ENCODE results near the gene TCTN3. TPM values are rescaled to one million over a fixed set of nuclear protein-coding genes. Genes with fewer than 3 reads are reported as not detected.

TCTN3 gene
- total RNA-seq, 1 donor from 2014 or later = 53.0 TPM

DNA sequence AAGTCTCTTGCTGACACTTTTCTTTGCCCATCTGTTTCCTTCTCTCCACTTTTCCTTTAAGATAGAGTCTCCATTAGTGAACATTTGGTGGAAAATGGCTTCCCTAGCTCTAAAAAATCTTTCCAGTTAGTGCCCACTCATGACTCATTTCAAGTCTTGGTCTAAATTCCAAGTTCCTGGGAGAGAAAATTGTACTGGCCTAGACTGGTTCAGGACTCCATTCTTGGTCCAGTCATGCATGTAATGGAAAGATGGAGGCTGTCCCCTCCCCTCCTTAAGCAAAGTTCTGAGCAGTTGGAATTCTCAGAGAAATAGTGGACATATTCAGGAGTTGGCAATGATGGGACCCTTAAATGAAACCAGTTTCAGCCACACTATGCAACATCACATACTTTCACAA lies 33.4 kb downstream of the TCTN3 start:
- Mint-ChIP-seq H3K4me3 (no peak overlapping the region), H3K36me3 (no peaks in the 10 kb centered on the region), H3K9me3 (no peaks in the 10 kb centered on the region), H3K27ac (no peak overlapping the region), H3K4me1 (ENCODE audit: unreplicated experiment) (peaks cover 10% of the 10 kb centered on the region), H3K27me3 (no peaks in the 10 kb centered on the region)
- no peak for DNase-seq (ENCODE audit: extremely low spot score, unreplicated experiment)
- TF ChIP-seq, protein P1, sequence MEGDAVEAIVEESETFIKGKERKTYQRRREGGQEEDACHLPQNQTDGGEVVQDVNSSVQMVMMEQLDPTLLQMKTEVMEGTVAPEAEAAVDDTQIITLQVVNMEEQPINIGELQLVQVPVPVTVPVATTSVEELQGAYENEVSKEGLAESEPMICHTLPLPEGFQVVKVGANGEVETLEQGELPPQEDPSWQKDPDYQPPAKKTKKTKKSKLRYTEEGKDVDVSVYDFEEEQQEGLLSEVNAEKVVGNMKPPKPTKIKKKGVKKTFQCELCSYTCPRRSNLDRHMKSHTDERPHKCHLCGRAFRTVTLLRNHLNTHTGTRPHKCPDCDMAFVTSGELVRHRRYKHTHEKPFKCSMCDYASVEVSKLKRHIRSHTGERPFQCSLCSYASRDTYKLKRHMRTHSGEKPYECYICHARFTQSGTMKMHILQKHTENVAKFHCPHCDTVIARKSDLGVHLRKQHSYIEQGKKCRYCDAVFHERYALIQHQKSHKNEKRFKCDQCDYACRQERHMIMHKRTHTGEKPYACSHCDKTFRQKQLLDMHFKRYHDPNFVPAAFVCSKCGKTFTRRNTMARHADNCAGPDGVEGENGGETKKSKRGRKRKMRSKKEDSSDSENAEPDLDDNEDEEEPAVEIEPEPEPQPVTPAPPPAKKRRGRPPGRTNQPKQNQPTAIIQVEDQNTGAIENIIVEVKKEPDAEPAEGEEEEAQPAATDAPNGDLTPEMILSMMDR (conservative IDR thresholded peaks at IDR 0.05) = no peak

DNA sequence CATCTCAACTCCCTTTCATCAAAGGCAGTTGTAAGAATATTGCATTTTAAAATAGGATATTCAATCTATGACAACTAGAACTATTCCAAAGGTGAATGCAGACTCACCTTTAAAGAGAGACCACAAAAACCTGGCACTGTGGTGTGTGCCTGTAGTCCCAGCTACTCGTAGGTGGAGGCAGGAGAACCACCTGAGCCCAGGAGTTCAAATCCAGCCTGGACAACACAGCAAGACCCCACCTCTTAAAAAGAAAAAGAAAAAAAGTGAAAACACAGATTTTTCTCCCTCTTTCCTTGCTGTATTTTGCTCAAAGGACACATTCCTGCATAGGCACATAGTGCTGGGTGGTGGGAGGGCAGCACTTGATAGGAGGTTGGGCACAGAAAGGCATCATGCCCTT lies 36.5 kb downstream of the TCTN3 start:
- no peaks in the 10 kb centered on the region for H3K9me3 Mint-ChIP-seq
- peaks cover 15% of the 10 kb centered on the region for H3K36me3 Mint-ChIP-seq
- H3K4me3 Mint-ChIP-seq = peak overlapping the region; percentile 100
- H3K27me3 Mint-ChIP-seq = no peaks in the 10 kb centered on the region
- no peak for DNase-seq (ENCODE audit: extremely low spot score, unreplicated experiment)
- TF ChIP-seq, protein P1 (conservative IDR thresholded peaks at IDR 0.05) = no peak
- H3K4me1 Mint-ChIP-seq (ENCODE audit: unreplicated experiment) = peaks cover 22% of the 10 kb centered on the region
- peak overlapping the region; percentile 94 for H3K27ac Mint-ChIP-seq

DNA sequence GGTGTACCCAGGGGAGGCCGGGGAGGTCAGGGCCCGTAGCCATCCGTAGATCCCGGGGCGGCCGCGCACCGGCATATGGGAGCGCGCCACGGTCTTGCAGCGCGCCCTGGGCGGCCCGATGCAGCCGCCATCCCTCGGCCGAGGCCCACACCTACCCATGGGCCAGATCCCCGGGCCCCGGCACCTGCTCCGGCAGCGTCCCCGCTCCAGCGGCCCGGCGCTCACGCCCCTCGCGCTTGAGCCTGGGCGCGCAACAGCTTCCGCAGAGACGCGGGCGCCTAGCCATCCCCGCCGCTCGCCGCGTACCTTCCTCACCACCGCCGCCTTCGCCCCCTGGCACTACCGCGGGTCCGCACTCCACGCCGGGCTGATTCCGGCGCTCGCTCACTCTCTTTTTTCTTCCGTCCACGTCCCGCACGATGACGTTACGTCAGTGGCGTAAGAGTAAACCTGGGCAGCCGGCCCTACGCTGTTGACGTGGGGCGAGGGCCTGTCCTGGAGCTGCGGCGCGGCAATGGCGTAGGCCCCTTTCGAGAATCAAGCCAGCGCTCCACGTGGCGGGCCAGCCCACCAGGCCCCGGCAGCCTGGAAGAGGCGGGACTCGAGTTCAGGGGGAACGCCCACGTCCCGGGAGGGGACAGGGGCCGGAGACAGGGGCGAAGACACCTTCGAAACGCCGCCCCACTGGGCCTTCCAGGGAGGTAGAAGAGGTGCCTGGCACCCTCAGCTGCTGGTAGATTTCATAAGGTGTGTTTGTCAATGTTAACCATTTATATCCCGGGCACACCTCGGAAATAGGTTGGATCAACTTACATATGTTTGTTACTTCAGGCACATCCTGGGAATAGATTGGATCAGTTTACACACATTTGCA lies 37.2 kb downstream of the TCTN3 start, which contains the start of gene ALDH18A1:
Gene ALDH18A1 (minus strand): TSS at position 421 of the 874 bp plus-strand sequence. CDS start 3,334 bp downstream, outside the sequence.
- TF ChIP-seq, protein P1 (conservative IDR thresholded peaks at IDR 0.05) = no peak
- Mint-ChIP-seq H3K9me3 (peaks cover 4% of the 10 kb centered on the region), H3K27me3 (no peaks in the 10 kb centered on the region), H3K27ac (peak within 1 kb of the TSS; percentile 94), H3K4me3 (peak within 1 kb of the TSS; percentile 100), H3K4me1 (ENCODE audit: unreplicated experiment) (peaks cover 16% of the 10 kb centered on the region), H3K36me3 (peaks cover 22% of the 10 kb centered on the region)
- peak; percentile 96 for DNase-seq (ENCODE audit: extremely low spot score, unreplicated experiment)

DNA sequence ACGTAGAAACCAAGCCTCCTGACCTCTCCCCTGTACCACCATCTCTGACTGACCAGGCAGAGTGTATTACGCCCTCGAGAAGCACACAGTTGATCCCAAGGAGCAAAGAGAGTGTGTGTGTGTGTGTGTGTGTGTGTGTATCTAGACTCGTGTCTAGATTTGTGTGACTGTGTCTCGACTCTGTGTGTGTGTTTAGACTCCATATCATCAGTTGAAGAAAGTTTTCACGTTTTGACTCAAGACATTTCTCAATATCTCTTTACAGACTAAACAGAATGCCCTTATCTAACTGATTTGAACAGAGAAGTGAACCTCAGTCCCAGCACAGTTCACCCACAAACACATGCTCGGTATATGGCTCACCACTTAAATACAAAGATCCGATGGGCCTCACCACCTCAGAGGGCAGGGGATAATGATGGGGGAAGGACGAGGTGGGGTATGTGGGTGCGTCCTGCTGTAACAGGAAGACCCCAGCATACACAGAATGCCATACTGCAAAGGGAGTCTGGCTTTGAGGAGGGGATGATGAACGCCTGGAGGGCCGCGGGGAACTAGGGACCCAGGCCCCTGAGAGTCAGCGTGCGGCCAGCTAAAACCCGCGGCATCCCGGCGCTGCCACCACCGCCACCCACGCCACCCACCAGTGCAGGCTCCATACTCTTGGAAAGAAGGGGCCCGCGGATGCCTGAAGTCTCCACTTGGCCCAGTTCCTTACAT lies 38.0 kb downstream of the TCTN3 start:
- Mint-ChIP-seq H3K4me3 (peak overlapping the region; percentile 100), H3K9me3 (peaks cover 9% of the 10 kb centered on the region), H3K27me3 (no peaks in the 10 kb centered on the region), H3K36me3 (peaks cover 29% of the 10 kb centered on the region), H3K27ac (peak overlapping the region; percentile 76), H3K4me1 (ENCODE audit: unreplicated experiment) (peaks cover 16% of the 10 kb centered on the region)
- TF ChIP-seq, protein P1 (conservative IDR thresholded peaks at IDR 0.05) = no peak
- no peak for DNase-seq (ENCODE audit: extremely low spot score, unreplicated experiment)

DNA sequence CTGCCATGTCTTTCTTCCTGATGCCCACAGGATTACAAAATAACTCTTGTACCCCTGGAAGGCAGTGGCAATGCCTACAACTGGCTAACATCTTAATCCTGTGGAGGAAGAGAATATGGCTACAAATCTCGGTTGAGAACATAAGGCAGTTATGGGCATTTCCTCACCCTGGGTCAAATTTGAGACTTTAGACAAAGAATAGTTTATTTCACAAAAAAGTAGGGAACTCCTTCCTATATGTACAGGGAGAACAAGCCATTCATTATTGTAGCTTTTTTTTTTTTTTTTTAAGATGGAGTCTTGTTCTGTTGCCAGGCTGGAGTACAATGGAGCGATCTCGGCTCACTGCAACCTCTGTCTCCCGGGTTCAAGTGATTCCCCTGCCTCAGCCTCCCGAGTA lies 39.8 kb downstream of the TCTN3 start:
- Mint-ChIP-seq H3K27ac (no peak overlapping the region), H3K27me3 (no peaks in the 10 kb centered on the region), H3K9me3 (peaks cover 9% of the 10 kb centered on the region), H3K4me3 (no peak overlapping the region), H3K4me1 (ENCODE audit: unreplicated experiment) (peaks cover 16% of the 10 kb centered on the region), H3K36me3 (peaks cover 40% of the 10 kb centered on the region)
- TF ChIP-seq, protein P1 (conservative IDR thresholded peaks at IDR 0.05) = no peak
- DNase-seq (ENCODE audit: extremely low spot score, unreplicated experiment) = no peak
